Measurements from ENCODE around the gene S100A2. TPM values are rescaled to one million over a fixed set of nuclear protein-coding genes. Genes with fewer than 3 reads are reported as not detected.

Gene S100A2
- total RNA-seq, 1 donor = 1.8 TPM

- H3K4me2 ChIP-seq (ENCODE audit: insufficient read depth, low read length) = no peak overlapping the region
- H2AFZ ChIP-seq (ENCODE audit: low read length) = no peak overlapping the region
- no peaks in the 10 kb centered on the region for H3K9me3 ChIP-seq (ENCODE audit: low read depth, low read length)
- no peaks in the 10 kb centered on the region for H3K27me3 ChIP-seq (ENCODE audit: insufficient read depth, low read length)
- DNase-seq (ENCODE audit: insufficient read length, low spot score, missing footprints) = no peak
- no peaks in the 10 kb centered on the region for H3K36me3 ChIP-seq (ENCODE audit: insufficient read depth, low read length)
- TF ChIP-seq CTCF (IDR thresholded peaks at IDR 0.05; ENCODE audit: extremely low read depth, low read depth, low read length) = no peak
- H3K79me2 ChIP-seq (ENCODE audit: insufficient read depth, low read length) = no peaks in the 10 kb centered on the region
- H3K4me1 ChIP-seq (ENCODE audit: insufficient read depth, low read length) = peaks cover 57% of the 10 kb centered on the region
- no peaks in the 10 kb centered on the region for H4K20me1 ChIP-seq (ENCODE audit: insufficient read depth, low read length)
- H3K4me3 ChIP-seq (ENCODE audit: insufficient read depth, low read length) = no peak overlapping the region
- H3K27ac ChIP-seq (ENCODE audit: low read depth, low read length) = no peak overlapping the region
Observed at GRCh38 chr1:153569465-153569864, 3.8 kb upstream of the S100A2 start.

GRCh38 chr1:153568367-153569099 is 2.9 kb upstream of the S100A2 start:
- H3K27me3 ChIP-seq (ENCODE audit: insufficient read depth, low read length) = no peaks in the 10 kb centered on the region
- TF ChIP-seq CTCF (IDR thresholded peaks at IDR 0.05; ENCODE audit: extremely low read depth, low read depth, low read length) = peak; percentile 96
- peak overlapping the region; percentile 80 for H2AFZ ChIP-seq (ENCODE audit: low read length)
- DNase-seq (ENCODE audit: insufficient read length, low spot score, missing footprints) = peak; percentile 88
- peaks cover 56% of the 10 kb centered on the region for H3K4me1 ChIP-seq (ENCODE audit: insufficient read depth, low read length)
- H4K20me1 ChIP-seq (ENCODE audit: insufficient read depth, low read length) = no peaks in the 10 kb centered on the region
- no peaks in the 10 kb centered on the region for H3K79me2 ChIP-seq (ENCODE audit: insufficient read depth, low read length)
- no peaks in the 10 kb centered on the region for H3K36me3 ChIP-seq (ENCODE audit: insufficient read depth, low read length)
- peak overlapping the region; percentile 52 for H3K4me2 ChIP-seq (ENCODE audit: insufficient read depth, low read length)
- peak overlapping the region; percentile 100 for H3K27ac ChIP-seq (ENCODE audit: low read depth, low read length)
- peak overlapping the region; percentile 7 for H3K4me3 ChIP-seq (ENCODE audit: insufficient read depth, low read length)
- H3K9me3 ChIP-seq (ENCODE audit: low read depth, low read length) = no peaks in the 10 kb centered on the region

- Histone ChIP-seq H4K20me1 (ENCODE audit: insufficient read depth, low read length) (no peaks in the 10 kb centered on the region), H3K27me3 (ENCODE audit: insufficient read depth, low read length) (no peaks in the 10 kb centered on the region), H3K4me1 (ENCODE audit: insufficient read depth, low read length) (peaks cover 49% of the 10 kb centered on the region), H3K4me2 (ENCODE audit: insufficient read depth, low read length) (peak overlapping the region; percentile 52), H2AFZ (ENCODE audit: low read length) (peak overlapping the region; percentile 80), H3K27ac (ENCODE audit: low read depth, low read length) (peak overlapping the region; percentile 100), H3K36me3 (ENCODE audit: insufficient read depth, low read length) (no peaks in the 10 kb centered on the region), H3K9me3 (ENCODE audit: low read depth, low read length) (no peaks in the 10 kb centered on the region), H3K79me2 (ENCODE audit: insufficient read depth, low read length) (no peaks in the 10 kb centered on the region), H3K4me3 (ENCODE audit: insufficient read depth, low read length) (peak overlapping the region; percentile 7)
- DNase-seq (ENCODE audit: insufficient read length, low spot score, missing footprints) = peak; percentile 75
- TF ChIP-seq CTCF (IDR thresholded peaks at IDR 0.05; ENCODE audit: extremely low read depth, low read depth, low read length) = no peak
Observed at GRCh38 chr1:153567621-153568366, 2.1 kb upstream of the S100A2 start.
